Right lobe of liver (tissue), 4 donors: ENCODE results near the gene CLCN7.

ENCODE experiments used
- POLR2A ChIP-seq: fragments of 450-650 bp; IDR thresholded peaks from one replicate; pipeline ENCODE4 v1.6.1; 2017; ENCODE audit warnings: antibody characterized with exemption, mild to moderate bottlenecking
- TF ChIP-seq, protein P1 (sequence below), 4 donors: fragments of 200-600 bp in 3 of 4; fragments of 450-650 bp in 1 of 4; IDR thresholded peaks; one replicate each; pipeline versions ENCODE4 v1.5.1 to v1.8.0; 2016 to 2022; ENCODE audit warnings: antibody characterized with exemption in 4 of 4, mild to moderate bottlenecking in 2 of 4
- donor health status: DM: no; HTN: no; CAD: no.
- donor health status: DM: no; HTN: no; CAD: no.
- donor health status: DM: no; HTN: yes; CAD: no.

DNA sequence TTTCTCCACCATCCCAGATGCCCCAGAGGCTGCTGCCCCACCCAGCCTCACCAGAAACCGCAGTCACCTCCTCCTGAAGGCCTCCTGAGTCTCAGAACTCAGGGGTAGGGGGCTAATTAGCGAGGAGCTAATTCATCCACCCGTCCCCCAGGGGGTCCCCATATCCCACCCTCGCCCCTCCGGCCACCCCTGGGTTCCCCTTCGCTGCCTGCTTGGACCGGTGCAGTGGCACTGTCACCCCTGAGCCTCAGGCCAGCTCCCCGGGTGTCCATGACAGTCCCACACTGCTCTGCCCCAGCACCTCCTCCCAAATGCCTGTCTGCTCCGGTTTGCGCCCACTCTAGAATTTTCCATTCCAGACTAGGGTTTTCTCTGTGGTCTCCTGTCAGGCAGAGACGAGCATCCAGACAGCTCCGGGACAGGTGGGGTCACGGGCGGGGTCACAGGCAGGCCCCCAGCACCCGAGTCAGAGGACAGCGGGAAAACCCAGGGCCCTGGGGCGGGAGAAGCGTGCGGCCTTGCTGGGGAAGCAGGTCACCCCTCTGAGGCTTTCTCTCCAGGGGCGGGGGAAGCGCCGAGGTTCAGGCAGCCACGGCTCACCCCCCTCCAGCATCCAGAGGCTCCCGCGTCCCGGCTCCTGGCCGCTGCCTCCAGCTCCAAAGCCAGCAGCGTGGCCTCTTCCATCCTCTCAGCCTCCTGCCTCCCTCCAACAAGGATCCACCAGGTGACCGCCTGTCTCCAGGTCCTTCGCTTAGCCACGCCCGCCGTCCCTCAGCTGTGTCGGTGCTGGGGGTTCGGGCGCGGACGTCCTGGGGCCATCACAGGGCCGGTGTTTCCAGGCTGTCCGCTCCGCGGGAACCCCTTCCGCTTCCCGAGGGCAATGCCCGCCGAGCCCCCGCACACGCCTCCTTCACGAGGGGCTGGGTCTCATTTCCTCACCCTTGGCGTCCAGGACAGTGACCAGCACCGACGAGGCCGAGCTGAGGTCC lies 47.1 kb downstream of the CLCN7 start:
- TF ChIP-seq, protein P1, sequence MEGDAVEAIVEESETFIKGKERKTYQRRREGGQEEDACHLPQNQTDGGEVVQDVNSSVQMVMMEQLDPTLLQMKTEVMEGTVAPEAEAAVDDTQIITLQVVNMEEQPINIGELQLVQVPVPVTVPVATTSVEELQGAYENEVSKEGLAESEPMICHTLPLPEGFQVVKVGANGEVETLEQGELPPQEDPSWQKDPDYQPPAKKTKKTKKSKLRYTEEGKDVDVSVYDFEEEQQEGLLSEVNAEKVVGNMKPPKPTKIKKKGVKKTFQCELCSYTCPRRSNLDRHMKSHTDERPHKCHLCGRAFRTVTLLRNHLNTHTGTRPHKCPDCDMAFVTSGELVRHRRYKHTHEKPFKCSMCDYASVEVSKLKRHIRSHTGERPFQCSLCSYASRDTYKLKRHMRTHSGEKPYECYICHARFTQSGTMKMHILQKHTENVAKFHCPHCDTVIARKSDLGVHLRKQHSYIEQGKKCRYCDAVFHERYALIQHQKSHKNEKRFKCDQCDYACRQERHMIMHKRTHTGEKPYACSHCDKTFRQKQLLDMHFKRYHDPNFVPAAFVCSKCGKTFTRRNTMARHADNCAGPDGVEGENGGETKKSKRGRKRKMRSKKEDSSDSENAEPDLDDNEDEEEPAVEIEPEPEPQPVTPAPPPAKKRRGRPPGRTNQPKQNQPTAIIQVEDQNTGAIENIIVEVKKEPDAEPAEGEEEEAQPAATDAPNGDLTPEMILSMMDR (IDR thresholded peaks at IDR 0.05) = no peak
- TF ChIP-seq POLR2A = no peak
